IMR-90 (cell line): ENCODE measurements around the gene CHMP1B.

ENCODE experiments used
- BHLHE40 ChIP-seq: fragments of 150-350 bp; IDR thresholded peaks from 2 replicates; pipeline ENCODE4 v1.6.1; 2016; ENCODE audit warnings: mild to moderate bottlenecking, low read depth, low read length
- CEBPB ChIP-seq: IDR thresholded peaks from 2 replicates; pipeline ENCODE4 v1.6.1; 2012; ENCODE audit warnings: low read depth, low read length, improper control_type of control experiment
- FOS ChIP-seq: fragments of 150-350 bp; IDR thresholded peaks from 2 replicates; pipeline ENCODE4 v1.6.1; 2016; ENCODE audit warnings: low read depth, low read length
- MAFK ChIP-seq: IDR thresholded peaks from 2 replicates; pipeline ENCODE4 v1.6.1; 2012; ENCODE audit warnings: low read depth, low read length, improper control_type of control experiment
- MAZ ChIP-seq: IDR thresholded peaks from 2 replicates; pipeline ENCODE4 v1.6.1; 2012; ENCODE audit warnings: low read depth, mild to moderate bottlenecking, low read length, improper control_type of control experiment, moderate library complexity, borderline replicate concordance
- MXI1 ChIP-seq: IDR thresholded peaks from 2 replicates; pipeline ENCODE4 v1.6.1; 2012; ENCODE audit warnings: low read depth, mild to moderate bottlenecking, low read length, moderate library complexity, borderline replicate concordance
- POLR2A ChIP-seq: IDR thresholded peaks from 2 replicates; pipeline ENCODE4 v1.6.1; 2012; ENCODE audit warnings: mild to moderate bottlenecking, low read depth, low read length
- RAD21 ChIP-seq: IDR thresholded peaks from 2 replicates; pipeline ENCODE4 v1.6.1; 2012; ENCODE audit warnings: low read length, improper control_type of control experiment
- RCOR1 ChIP-seq: IDR thresholded peaks from 2 replicates; pipeline ENCODE4 v1.6.1; 2012; ENCODE audit warnings: mild to moderate bottlenecking, low read length, improper control_type of control experiment; ENCODE audit not compliant: insufficient replicate concordance
- RFX5 ChIP-seq: IDR thresholded peaks from 2 replicates; pipeline ENCODE4 v1.8.0; 2012; ENCODE audit warnings: low read depth, mild to moderate bottlenecking, low read length, moderate library complexity
- SMC3 ChIP-seq: fragments of 150-350 bp; IDR thresholded peaks from 2 replicates; pipeline ENCODE4 v1.6.1; 2016; ENCODE audit warnings: low read depth, mild to moderate bottlenecking, antibody characterized with exemption, low read length, moderate library complexity
- TF ChIP-seq, protein P1 (sequence below): conservative IDR thresholded peaks from 2 replicates; pipeline ENCODE4 v1.5.1; 2012; ENCODE audit warnings: mild to moderate bottlenecking, low read depth, low read length, improper control_type of control experiment
- TF ChIP-seq, protein P2 (sequence below): fragments of 150-350 bp; IDR thresholded peaks from 2 replicates; pipeline ENCODE4 v1.6.1; 2017; ENCODE audit warnings: mild to moderate bottlenecking, antibody characterized with exemption, low read length, low read depth
- TF ChIP-seq, protein P3 (sequence below): fragments of 150-350 bp; IDR thresholded peaks from 2 replicates; pipeline ENCODE4 v1.6.1; 2016; ENCODE audit warnings: low read depth, mild to moderate bottlenecking, low read length, moderate library complexity, borderline replicate concordance

DNA sequence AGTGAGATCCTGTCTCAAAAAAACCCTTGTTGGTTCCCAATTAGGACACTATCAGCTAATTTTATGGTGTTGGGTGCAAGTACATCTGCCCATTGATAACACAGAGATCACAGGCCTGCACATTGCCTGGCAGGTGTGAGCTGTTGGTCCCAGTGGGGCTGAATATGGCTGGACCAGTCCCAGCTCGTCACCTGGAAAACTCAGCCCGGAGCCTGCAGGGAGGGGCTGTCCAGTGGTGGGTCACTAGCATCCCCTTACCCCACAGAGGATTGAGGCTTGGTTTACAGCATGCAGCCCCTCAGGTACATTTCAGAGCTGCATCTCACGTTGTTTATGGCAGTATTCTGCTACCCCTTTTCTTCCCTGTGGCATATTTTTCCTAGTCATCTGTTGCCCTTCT lies 40.8 kb upstream of the CHMP1B start:
- TF ChIP-seq, protein P1, sequence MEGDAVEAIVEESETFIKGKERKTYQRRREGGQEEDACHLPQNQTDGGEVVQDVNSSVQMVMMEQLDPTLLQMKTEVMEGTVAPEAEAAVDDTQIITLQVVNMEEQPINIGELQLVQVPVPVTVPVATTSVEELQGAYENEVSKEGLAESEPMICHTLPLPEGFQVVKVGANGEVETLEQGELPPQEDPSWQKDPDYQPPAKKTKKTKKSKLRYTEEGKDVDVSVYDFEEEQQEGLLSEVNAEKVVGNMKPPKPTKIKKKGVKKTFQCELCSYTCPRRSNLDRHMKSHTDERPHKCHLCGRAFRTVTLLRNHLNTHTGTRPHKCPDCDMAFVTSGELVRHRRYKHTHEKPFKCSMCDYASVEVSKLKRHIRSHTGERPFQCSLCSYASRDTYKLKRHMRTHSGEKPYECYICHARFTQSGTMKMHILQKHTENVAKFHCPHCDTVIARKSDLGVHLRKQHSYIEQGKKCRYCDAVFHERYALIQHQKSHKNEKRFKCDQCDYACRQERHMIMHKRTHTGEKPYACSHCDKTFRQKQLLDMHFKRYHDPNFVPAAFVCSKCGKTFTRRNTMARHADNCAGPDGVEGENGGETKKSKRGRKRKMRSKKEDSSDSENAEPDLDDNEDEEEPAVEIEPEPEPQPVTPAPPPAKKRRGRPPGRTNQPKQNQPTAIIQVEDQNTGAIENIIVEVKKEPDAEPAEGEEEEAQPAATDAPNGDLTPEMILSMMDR: no peak
- TF ChIP-seq, protein P2, sequence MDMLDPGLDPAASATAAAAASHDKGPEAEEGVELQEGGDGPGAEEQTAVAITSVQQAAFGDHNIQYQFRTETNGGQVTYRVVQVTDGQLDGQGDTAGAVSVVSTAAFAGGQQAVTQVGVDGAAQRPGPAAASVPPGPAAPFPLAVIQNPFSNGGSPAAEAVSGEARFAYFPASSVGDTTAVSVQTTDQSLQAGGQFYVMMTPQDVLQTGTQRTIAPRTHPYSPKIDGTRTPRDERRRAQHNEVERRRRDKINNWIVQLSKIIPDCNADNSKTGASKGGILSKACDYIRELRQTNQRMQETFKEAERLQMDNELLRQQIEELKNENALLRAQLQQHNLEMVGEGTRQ: no peak
- no peak for TF ChIP-seq CEBPB
- no peak for TF ChIP-seq RFX5
- TF ChIP-seq RCOR1: no peak
- TF ChIP-seq POLR2A: no peak
- no peak for TF ChIP-seq FOS
- no peak for TF ChIP-seq RAD21
- no peak for TF ChIP-seq SMC3
- TF ChIP-seq, protein P3, sequence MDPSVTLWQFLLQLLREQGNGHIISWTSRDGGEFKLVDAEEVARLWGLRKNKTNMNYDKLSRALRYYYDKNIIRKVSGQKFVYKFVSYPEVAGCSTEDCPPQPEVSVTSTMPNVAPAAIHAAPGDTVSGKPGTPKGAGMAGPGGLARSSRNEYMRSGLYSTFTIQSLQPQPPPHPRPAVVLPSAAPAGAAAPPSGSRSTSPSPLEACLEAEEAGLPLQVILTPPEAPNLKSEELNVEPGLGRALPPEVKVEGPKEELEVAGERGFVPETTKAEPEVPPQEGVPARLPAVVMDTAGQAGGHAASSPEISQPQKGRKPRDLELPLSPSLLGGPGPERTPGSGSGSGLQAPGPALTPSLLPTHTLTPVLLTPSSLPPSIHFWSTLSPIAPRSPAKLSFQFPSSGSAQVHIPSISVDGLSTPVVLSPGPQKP: no peak
- no peak for TF ChIP-seq BHLHE40
- TF ChIP-seq MXI1: no peak
- TF ChIP-seq MAFK: no peak
- no peak for TF ChIP-seq MAZ
